Measurements from ENCODE around the gene XG.

Gene XG

GRCh38 chrX:2823795-2824386, 72.1 kb downstream of the XG start:
- no peak for DNase-seq

GRCh38 chrX:2824886-2825285, 73.0 kb downstream of the XG start:
- DNase-seq: no peak

DNA sequence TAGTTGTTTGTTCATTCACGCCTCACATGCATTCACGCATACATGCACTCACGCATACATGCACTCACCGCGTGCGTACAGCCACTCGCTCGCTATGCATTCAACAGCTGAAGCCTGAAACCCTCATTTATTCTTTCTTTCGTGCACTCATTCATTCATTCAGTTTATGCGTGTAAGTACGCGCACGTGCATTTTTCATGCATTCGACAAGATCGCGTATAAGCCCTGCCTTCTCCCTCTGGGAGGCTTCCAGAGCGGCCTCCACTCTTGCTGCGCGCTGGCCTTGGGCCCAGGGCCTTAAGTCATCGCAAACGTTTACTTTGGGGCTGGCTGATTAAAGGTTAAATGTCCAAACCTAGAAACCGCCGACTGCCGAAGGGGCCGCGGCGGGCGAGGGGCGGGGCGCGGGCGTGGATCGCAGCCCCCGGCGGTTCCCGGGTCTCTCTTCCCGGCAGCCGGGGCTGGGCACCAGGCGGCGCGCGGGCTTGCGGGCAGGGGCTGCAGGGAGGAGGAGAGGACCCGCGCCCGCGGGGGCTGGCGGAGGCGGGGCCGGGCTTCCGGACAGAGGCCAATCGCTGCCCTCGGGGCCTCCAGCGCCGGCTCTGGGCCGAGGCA, 76.6 kb downstream of the XG start, which contains the start of gene GYG2:
TSS of gene GYG2 (plus strand) at position 587 of the 615 bp plus-strand sequence. CDS start 1,259 bp downstream, outside the sequence.
- DNase-seq: peak; percentile 18

DNA sequence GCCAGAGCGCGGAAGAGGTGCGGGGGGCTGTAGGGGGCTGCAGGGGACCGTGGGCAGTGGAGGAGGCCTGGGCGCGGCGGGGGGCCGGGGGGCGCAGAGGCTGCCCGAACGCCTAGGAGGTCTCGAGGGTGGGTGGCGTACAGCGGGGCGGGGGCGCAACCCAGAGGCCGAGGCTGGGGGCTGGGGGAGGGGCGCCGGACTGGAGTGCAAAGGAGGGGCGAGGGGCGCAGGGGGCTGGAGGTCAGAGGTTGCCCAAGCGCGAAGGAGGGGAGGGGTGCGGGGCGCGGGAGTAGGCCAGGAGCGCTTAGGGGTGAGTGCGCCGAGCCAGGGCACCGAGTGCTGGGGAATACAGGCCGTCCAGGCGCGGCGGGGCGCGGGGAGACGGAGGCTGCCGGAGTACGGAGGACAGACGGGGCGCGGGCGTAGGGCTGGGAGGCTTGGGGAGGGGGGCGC, 77.1 kb downstream of the XG start:
- DNase-seq: no peak

DNA sequence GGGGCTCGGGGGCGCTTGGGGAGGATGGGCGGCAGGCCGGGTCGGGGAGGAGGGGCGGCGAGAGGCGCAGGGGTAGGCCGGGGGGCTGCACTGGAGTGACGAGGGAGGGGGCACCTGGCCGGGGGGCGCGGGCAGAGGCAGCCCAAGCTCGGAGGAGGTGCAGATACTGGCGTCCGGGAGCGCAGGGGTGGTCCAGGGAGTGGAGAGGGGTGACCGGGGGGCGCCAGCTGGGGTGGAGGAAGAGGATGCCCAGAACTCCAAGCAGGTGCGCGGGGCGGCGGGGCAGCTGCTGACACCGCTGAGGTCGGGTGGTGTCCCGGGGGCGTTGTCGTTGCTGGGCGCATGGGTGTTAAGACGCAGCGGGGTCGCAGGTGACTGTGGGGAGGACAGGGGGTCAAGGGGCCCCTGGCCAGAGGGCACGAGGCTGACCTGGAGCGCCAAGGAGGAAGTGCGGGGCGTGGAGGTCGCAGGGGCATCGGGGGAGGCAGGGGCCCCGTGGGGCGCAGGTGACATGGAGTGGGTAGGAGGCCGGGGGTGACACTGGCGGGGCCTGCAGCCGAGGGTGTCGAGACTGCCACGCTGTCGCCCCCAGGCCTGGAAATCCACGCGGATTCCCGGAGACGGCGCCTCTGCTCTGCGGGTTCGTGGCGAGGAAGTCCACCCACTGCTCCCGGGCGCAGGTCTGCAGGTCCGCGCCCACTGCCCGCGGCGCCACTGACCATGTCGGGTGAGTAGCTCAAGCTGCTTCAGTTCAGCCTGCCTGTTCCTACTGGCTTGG, 77.8 kb downstream of the XG start:
- no peak for DNase-seq

DNA sequence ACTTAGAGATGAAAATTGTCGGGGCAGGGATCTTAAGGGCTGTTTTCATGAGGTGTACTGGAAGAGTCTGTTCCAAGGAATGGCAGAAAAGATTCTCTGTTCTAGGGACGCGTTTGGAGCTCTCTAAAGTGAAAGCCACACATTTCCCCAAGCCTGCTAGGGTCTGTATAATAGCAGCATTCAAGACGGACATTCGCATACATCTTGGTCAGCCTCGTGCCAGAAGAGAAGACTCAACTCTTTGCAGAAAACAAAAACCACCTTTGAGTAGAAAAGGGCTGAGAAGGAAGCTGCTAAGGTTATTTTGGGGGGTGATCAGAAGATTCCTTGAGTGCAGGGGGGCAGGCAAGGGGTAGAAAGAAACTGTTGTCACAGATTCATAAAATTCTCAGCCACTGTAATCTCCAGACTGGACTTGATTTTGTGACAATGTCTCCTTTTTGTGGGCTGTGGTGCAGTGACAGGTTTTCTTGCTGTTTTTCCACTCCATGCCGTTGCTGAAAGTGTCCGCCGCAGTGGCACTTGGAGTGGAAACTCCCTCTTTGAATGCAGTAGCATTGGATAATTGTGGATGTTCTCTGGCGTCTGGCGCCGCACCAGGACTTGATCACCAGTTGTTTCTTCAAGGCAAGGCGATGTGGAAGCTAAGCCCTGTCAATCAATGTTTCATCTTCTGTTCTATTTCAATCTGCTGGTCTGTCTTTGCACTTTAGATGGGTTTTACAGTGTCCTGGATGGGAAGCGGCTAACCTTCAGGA, 79.8 kb downstream of the XG start:
- DNase-seq: no peak

DNA sequence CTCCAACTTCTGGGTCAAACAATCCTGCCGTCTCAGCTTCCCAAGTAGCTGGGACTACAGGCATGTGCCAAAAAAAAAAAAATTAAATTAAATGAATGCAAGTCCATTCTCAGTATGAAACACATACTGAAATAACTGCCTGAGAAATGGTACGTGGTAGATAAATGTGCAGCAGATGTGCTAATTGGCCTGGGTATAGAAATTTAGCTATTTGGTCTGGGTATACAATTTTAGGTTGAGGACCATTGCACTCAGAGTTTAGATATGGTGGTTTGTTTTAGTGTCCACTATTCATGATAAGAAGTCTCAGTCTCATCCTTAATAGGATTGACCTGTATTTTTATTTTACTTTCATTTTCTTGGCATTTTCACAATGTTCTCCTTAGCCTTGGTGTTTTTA, 86.1 kb downstream of the XG start:
- DNase-seq: no peak

DNA sequence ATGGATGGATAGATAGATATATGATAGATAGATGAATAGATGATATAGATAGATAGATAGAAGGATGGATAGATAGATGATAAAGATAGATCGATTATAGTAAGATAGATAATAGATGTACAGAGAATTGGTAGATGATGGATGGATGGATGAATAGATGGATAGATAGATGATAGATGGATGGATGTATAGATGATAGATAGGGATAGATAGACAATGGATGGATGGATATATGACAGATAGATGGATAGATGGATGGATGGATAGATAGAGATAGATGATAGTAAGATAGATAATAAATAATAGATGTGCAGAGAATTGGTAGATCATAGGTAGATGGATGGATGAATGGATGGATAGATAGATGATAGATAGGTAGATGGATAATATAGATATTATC, 89.1 kb downstream of the XG start:
- DNase-seq: no peak

DNA sequence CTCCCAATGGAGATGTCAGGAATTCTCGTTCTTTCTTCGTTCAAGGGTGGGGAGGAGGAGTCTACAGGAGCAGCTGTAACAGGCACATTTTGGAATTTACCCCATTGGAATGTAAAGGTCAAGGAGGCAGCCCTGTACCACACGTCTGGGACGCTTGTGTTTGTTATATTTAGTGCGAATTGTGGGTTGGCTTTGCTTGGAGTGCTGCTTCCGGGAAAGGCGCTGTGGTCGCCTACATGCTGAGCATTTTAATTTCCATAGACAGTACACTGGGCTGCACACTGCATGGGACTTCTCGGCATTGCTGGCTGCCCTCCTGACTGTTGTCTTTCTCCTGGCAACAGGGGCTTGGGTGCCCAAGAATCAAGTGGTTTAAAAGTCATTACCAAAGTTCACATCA, 89.7 kb downstream of the XG start:
- no peak for DNase-seq

DNA sequence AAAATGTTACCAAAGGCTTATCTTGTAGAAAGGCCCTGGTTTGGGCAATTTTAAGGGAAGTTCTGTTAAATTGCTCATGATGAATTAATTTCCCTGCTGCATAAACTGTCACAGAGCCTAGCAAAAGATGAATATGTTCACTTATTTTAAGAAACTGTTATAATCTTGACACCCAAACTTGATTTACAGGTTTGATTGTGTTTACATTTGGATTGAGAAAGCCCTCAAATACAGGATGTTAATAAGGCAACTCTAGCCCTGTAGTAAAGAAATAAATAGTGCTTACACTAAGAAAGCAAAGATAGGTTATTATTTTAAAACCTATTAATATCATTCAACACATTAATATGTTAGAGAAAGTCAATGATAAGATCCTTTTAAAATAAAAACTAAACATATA, 95.2 kb downstream of the XG start:
- DNase-seq: no peak

DNA sequence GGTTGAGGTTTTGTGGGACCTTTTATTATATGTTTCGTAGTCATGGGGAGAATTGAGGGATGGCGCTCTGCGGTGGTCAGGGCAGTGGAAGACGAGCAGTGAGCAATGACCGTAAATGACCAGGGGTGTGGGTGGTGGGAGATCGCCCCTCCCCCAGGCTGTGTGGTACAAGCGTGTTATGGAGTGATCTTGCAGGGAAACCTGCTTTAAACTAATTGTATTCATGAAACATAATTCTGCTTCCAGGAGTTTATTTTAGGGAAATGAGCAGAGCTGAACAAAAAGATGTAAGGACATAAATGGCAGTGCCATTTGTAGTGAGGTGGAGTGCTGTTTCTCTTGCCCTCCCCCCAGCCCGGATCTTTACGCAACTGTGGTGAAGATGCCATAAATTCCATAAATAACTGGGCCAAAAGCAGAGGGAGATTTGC, 97.0 kb downstream of the XG start:
- DNase-seq: peak; percentile 71

GRCh38 chrX:2854918-2855317, 103.1 kb downstream of the XG start:
- DNase-seq: no peak

DNA sequence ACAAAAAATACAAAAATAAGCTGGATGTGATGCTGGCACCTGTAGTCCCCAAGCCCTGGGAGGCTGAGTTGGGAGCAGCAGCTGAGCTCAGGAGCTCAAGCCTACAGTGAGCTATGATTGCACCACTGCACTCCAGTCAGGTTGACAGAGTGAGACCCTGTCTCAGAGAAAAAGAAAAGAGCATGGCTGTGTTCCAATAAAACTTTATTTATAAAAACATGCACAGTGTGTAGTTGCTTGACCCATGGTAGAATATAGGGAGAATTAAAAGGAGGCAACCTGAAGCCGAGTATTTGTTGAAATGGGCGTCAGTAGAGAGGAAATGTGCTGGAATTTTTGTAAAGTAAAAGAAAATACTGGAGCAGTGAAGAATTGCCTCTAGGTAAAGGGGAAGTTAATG, 103.9 kb downstream of the XG start:
- DNase-seq: no peak

- no peak for DNase-seq
Observed at GRCh38 chrX:2857566-2857965, 105.7 kb downstream of the XG start.

DNA sequence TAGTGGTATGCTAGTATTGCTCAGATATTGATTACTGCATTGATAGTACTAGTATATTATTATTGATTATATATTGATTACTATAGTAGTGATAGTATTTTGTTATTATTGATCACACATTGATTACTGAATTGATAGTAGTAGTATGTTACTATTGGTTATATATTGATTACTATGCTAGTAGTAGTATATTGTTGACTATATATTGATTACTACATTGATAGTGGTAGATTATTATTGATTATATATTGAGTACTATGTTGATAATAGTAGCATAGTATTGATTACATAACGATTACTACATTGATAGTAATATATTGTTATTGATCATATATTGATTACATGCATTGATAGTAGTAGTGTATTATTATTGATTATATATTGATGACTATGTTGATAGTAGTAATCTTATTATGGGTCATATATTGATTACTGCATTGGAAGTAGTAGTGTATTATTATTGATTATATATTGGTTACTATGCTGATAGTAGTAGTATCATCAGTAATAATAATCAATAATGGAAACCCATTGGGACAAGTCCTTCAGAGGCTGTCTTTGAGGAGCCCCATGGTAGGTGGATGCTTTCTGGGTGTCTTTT, 107.5 kb downstream of the XG start:
- DNase-seq: no peak

DNA sequence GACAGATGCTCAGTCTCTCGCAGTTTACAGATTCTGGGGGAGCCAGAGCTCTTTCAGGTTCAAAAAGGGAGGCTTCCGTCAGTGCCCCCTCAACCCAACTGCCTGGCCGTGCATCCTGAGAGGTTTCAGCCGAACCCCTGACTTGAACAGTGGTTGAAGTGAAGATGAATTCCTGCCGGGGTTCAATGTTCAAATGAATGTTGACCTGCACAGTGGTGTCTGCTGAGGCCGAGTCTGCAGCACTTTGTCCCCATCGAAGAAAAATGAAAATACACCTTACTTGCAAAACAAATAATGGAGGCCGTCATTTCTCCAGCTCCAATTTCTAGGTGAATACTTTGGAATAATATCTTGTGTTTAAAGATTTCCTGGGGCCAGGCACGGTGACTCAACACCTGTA, 110.6 kb downstream of the XG start:
- DNase-seq: no peak

- peak; percentile 53 for DNase-seq
Observed at GRCh38 chrX:2863646-2864045, 111.8 kb downstream of the XG start.

Data from fibroblast of skin of back (primary cell).